ENCODE data around the gene PCP4.
"Not testable (repeated sequence)": the region's sequence is repeated elsewhere in the genome, so short reads cannot be mapped to it uniquely, and the experiment has no call there.

PCP4 gene

GRCh38 chr21:39869141-39869818 lies 2.0 kb downstream of the PCP4 start:
- DNase-seq: no peak

DNA sequence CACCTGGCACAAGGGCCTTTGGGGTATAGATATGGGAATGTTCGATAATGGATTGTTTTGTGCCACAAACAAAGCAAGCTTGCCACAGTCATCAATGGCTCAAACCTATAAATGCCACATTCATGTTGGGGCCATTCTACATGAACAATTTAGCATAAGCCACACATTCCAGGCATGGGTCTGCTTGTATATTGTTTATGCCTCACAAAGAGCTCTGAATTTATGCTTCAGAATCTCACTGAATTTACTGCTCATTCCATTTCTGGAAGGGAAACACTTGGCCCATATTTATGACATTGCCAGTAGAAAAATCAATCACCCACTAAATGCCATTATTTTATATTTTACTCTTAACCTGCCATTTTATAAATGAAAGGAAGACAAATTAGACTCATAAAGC lies 6.4 kb downstream of the PCP4 start:
- no peak for DNase-seq

DNA sequence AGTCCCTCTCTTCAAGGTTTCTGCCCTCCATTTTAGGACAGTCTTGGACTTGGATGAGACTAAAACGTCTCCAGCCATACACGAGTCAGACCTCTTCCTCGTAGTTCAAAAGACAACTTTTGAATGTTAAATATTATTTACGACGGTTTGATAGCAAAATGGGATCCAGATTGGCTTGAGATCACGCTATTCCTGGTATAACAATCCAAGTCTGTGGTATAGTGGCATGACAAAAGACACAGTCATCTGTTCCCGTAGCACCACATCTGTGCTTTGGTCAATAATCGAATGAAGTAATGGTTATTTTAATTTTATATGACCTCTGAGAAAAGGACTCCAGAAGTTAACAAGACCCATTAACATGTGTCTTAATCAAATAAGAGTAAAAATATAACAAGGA lies 7.0 kb downstream of the PCP4 start:
- no peak for DNase-seq

DNA sequence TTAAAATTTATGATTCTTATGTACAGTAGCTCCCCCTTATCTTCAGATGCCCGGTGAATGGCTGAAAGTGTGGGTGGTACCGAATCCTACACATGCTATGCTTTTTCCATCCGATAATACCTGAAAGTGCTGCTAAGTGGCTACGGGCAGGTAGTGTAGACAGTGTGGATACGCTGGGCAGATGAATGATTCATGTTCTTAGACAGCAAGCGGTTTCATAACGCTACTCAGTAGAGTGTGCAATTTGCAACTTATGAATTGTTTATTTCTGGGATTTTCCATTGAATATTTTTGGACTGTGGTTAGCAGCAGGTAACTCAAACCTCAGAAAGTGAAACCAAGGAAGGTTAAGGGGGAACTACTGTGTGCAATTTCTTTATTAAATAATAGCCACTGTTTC lies 7.5 kb downstream of the PCP4 start:
- no peak for DNase-seq

GRCh38 chr21:39881661-39882060 lies 14.4 kb downstream of the PCP4 start:
- DNase-seq: no peak

DNA sequence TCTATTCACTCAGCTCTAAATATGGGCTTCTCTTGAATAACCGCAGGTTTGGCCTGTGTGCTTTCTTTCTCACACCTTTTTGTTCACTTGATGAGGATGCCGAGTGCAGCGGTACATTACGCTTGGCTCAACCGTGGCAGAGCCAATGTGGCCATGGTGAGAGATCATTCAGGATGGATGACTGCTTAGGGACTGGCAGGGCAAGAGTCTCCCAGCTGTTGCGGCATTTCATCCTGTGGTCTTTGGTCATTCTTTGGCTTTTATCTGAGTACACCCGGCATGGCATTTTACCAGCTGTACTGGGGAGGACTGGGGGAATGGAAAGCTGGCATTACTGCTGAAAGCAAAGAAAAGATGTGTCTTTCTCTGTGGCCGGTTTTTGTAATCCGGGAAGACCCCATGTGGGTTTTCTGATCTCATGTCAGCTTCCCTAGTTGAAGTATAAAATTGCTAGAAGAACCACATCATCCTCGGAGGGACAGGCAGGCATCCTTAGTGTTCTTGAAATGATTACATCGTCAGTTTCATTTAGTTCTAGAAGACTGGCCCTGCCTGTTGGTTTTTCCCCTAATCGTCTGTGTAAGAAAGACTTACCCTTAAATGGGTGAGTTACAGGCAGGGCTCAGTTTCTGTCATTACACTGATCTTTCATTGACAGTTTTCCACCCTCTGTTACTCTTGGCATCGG lies 15.1 kb downstream of the PCP4 start:
- DNase-seq: no peak

DNA sequence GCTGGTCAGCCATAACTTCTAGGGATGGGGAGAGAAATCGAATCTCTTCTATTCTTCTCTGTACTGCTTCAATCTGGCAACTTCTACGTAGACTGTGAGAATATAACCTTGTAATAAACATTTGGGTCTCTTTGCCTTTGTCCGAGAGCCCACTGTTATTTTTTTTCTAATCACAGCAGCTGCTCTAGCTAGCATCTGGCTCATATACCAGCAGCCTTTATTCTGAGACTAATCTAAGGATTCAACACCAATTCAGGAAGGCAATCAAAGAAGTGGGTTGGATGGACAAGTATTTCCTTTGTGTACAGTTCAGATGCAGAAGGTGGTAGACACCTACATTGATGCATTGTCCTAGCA lies 15.6 kb downstream of the PCP4 start:
- DNase-seq: no peak

GRCh38 chr21:39885119-39885848 lies 18.0 kb downstream of the PCP4 start:
- no peak for DNase-seq

- no peak for DNase-seq
Observed at GRCh38 chr21:39888848-39889247, 21.6 kb downstream of the PCP4 start.

GRCh38 chr21:39891111-39891510 lies 23.9 kb downstream of the PCP4 start:
- DNase-seq: no peak

DNA sequence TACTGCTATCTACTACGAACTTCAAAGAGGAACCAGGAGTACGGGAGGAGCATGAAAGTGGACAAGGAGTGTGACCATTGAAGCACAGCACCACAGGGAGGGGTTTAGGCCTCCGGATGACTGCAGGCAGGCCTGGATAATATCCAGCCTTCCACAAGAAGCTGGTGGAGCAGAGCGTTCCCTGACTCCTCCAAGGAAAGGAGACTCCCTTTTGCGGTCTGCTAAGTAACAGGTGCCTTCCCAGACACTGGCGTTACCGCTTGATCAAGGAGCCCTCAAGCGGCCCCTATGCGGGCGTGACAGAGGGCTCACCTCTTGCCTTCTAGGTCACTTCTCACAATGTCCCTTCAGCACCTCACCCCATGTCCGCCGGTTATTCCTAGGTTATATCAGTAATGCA lies 24.6 kb downstream of the PCP4 start:
- DNase-seq: not testable (repeated sequence)

DNA sequence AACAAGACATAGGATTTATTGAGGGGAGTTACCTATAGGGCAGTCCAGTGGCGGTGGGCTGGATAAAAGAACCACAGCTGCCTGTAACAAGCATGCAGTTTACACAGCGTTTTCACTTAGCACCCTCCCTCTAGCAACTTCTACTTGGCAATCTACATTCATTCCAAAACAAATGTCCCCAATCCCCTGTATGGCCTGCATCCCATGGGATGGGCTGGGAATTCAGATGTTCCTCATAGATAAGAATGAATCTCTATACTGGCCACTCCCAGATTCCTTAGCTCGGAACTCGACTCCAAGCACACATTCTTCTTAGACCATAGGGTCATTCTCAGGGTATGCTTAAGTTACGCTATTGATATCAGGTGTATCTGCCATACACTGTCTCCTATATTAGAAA lies 33.3 kb downstream of the PCP4 start:
- no peak for DNase-seq

DNA sequence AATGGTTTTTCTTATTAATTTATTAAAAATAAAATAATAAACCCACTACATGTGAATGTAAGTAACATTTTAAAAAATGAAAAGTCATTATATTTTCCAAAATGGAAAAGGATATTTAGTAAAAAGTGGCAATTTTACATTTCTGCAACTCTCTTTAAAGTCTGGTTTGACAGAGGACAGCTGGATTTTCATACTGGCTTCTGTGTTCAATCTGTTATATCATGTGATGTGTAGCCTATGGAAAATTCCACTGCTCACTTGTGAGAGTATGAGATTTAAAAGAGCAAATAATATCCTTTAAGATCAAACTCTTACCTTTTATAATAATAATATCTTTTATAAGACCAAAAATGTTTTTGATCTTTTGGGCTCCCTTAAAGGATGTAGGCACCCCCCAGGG lies 33.7 kb downstream of the PCP4 start:
- DNase-seq: no peak

DNA sequence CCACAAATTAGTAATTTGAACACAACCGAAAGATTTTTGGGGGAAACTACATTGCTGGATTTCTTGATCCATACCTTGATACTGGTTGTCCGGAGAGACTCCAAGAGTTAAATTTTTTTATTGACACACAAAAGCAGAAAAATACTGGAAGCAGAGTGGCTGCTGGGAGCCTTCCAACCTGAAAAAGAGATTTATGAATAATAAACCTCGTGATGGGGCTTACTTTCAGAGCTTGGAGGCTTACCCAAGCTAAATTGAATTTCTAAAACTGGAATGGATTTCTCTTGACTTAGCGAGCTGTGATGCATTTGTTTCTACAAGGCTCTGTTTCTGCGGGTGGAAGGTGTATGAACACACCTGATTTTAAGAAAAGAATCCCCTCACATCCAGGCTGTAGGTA lies 35.7 kb downstream of the PCP4 start:
- no peak for DNase-seq

DNA sequence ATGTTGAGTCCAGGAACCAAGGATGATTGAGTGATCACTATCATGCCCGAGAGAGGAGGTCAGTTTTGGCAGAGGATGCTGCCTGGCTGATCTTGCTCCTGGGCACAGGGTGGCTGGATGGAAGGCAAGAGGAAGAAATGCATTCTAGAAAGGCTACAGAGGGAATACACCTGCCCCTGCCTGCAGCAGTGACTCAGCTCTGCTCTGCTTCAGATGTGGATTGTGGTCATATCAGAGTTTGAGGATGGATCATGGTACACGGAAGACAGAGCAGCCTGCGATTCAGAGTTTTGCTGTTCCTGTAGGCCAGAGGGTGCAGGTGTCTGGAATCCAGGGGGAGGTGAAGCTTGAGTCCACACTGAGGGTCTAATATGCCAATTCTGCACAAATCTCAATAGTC lies 37.2 kb downstream of the PCP4 start:
- DNase-seq: no peak

GRCh38 chr21:39908265-39908923 lies 41.2 kb downstream of the PCP4 start:
- no peak for DNase-seq

DNA sequence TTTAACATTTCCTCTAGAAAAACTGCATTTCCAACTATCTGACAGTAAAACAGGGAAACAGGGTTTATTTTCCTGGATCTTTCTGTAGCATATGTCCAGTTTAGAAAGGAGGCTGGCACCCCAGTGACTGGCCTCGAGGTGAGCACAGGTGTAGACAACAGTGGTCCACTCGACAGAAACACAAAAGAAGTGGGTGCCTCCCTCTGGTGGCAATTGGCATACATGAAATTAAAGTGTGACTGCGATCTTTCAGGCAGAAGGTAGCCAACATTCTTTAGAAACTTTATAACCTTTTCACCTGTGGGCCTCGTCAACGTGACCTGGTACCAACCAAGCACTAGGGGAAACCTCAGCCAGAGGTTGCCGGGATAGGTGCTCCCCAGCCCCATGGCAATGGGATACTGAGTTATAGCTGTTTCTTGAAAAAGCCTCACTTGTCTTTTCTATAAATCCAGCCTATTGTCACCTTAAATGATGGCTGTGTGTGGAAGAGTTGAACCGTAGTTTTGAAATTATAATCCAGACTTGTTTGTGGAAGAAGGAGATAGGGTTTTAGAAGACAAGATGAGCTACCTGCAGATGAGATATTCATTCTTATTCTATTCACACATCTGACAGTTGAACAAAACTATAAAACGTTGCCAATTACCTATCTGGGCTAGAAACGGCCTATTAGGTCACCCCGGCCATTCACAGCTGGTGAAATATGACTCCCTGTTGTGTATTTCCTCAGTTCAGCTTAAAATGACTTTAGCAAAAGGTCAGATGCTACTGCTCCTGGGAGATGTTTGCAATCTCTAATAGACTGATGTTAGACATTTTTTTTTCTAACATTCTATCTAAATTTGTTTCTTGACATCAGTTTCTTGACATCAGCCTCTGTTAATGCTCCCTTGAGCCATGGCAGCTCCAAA lies 44.3 kb downstream of the PCP4 start:
- no peak for DNase-seq

- DNase-seq: no peak
Observed at GRCh38 chr21:39913706-39914305, 46.6 kb downstream of the PCP4 start.

DNA sequence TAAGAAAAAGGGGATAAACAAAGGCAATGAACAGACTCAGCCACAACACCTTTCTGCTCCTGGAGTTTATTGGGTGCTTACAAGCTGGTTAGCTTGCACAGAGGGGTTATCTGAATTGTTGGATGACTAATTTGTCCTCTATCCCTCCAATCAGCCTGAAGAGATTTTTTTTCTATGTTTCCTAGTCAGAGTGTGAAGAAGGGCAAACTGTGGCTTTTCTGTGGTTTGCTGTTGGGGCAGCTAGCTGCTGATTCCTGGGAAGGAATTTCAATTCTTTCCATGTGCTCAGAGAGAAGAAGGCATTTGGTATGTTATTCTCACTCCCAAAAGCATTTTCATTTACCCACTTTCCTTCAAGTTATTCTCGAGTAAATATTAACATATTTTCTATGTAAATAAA lies 48.6 kb downstream of the PCP4 start:
- no peak for DNase-seq

- no peak for DNase-seq
Observed at GRCh38 chr21:39918558-39918957, 51.3 kb downstream of the PCP4 start.

DNA sequence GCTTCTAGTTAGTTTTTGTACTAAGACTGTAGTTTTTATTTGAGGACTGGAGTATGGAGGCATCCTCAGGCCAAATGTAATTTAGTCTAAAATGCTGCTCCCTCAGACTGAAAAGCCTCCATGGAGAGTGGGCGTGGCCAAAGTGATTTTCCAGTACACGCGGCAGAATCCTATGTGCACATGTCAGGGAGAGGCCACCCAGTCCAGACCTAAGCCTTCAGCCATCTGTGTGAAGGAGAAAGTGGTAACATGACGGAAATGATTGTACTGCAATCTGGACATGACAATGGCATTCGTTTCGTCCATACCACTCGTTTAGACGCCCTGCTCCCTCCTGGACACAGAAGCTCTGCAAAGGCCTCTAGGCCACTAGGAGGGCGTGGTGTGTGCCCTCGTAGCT lies 56.2 kb downstream of the PCP4 start:
- DNase-seq: no peak

- no peak for DNase-seq
Observed at GRCh38 chr21:39924577-39925308, 57.5 kb downstream of the PCP4 start.
